NCI-H2171 (cell line): ENCODE results near the gene DPP6.

Experiments
- DNase-seq: peaks from one replicate; lab custom pipeline; 2025; lab: John Stamatoyannopoulos, UW

The DPP6 gene

GRCh38 chr7:154817224-154817896 is 765.2 kb downstream of the DPP6 start:
- no peak for DNase-seq

- no peak for DNase-seq
Observed at GRCh38 chr7:154827007-154827406, 774.8 kb downstream of the DPP6 start.

GRCh38 chr7:154832557-154833138 is 780.5 kb downstream of the DPP6 start:
- DNase-seq: no peak

GRCh38 chr7:154836021-154836448 is 783.8 kb downstream of the DPP6 start:
- DNase-seq: no peak

GRCh38 chr7:154837087-154837486 is 784.9 kb downstream of the DPP6 start:
- no peak for DNase-seq

- no peak for DNase-seq
Observed at GRCh38 chr7:154837622-154838021, 785.4 kb downstream of the DPP6 start.

- no peak for DNase-seq
Observed at GRCh38 chr7:154840086-154840485, 787.9 kb downstream of the DPP6 start.

GRCh38 chr7:154841731-154842331 is 789.6 kb downstream of the DPP6 start:
- no peak for DNase-seq

GRCh38 chr7:154842591-154842990 is 790.4 kb downstream of the DPP6 start:
- no peak for DNase-seq

- DNase-seq: no peak
Observed at GRCh38 chr7:154843670-154844237, 791.6 kb downstream of the DPP6 start.

- DNase-seq: no peak
Observed at GRCh38 chr7:154844499-154844898, 792.3 kb downstream of the DPP6 start.

GRCh38 chr7:154844955-154845354 is 792.8 kb downstream of the DPP6 start:
- DNase-seq: no peak

GRCh38 chr7:154848464-154848863 is 796.3 kb downstream of the DPP6 start:
- no peak for DNase-seq

GRCh38 chr7:154852205-154852604 is 800.0 kb downstream of the DPP6 start:
- no peak for DNase-seq

- DNase-seq: no peak
Observed at GRCh38 chr7:154853063-154853726, 801.0 kb downstream of the DPP6 start.

- no peak for DNase-seq
Observed at GRCh38 chr7:154853727-154854095, 801.5 kb downstream of the DPP6 start.

GRCh38 chr7:154854836-154855235 is 802.6 kb downstream of the DPP6 start:
- no peak for DNase-seq

GRCh38 chr7:154855366-154855765 is 803.2 kb downstream of the DPP6 start:
- no peak for DNase-seq

- no peak for DNase-seq
Observed at GRCh38 chr7:154856733-154857132, 804.5 kb downstream of the DPP6 start.

GRCh38 chr7:154857240-154857639 is 805.0 kb downstream of the DPP6 start:
- DNase-seq: no peak

GRCh38 chr7:154857728-154858681 is 805.8 kb downstream of the DPP6 start:
- no peak for DNase-seq
